ENCODE results near the gene PAX3. TPM values are rescaled to one million over a fixed set of nuclear protein-coding genes. Genes with fewer than 3 reads are reported as not detected.

Gene PAX3
- total RNA-seq, 1 experiment from 2014 or later: not detected

GRCh38 chr2:222261504-222261903 lies 37.3 kb downstream of the PAX3 start:
- H3K4me3 ChIP-seq: no peak overlapping the region
- intact Hi-C loops (cut with micrococcal nuclease; ENCODE audit: unreplicated experiment): no loop called here
- no peaks in the 10 kb centered on the region for H3K4me1 ChIP-seq (replicated peaks; ENCODE audit: insufficient read depth)
- ChIA-PET POLR2A (ENCODE audit: unreplicated experiment) (no interaction called here), CTCF (no interaction called here)
- no peak for DNase-seq
- no peaks in the 10 kb centered on the region for H3K79me2 ChIP-seq (ENCODE audit: low read depth)
- no peaks in the 10 kb centered on the region for H3K36me3 ChIP-seq (ENCODE audit: low read depth)
- H3K9me3 ChIP-seq (ENCODE audit: insufficient read depth, low read depth): no peaks in the 10 kb centered on the region
- H2AFZ ChIP-seq: no peak overlapping the region
- no peaks in the 10 kb centered on the region for H3F3A ChIP-seq (ENCODE audit: insufficient read depth, low read depth)
- H3K27ac ChIP-seq: no peak overlapping the region
- no TSS peak for BruUV-seq (replicated peaks)
- peaks cover 49% of the 10 kb centered on the region; the same call in 1 of the 2 replicates for H3K27me3 ChIP-seq (ENCODE audit: insufficient read depth, low read depth)
- H3K9me2 ChIP-seq (ENCODE audit: insufficient read depth): no peaks in the 10 kb centered on the region
- no peaks in the 10 kb centered on the region for H4K20me1 ChIP-seq (ENCODE audit: insufficient read depth)
- TF ChIP-seq EZH2 (IDR thresholded peaks at IDR 0.05; ENCODE audit: low read depth) (no peak), CTCF (conservative IDR thresholded peaks at IDR 0.05) (no peak)
- no peak overlapping the region for H3K4me2 ChIP-seq

GRCh38 chr2:222257645-222258044 lies 41.2 kb downstream of the PAX3 start:
- no peak overlapping the region for H2AFZ ChIP-seq
- H4K20me1 ChIP-seq (ENCODE audit: insufficient read depth): no peaks in the 10 kb centered on the region
- H3K36me3 ChIP-seq (ENCODE audit: low read depth): no peaks in the 10 kb centered on the region
- no peak for DNase-seq
- intact Hi-C loops (cut with micrococcal nuclease; ENCODE audit: unreplicated experiment): no loop called here
- H3K27ac ChIP-seq: no peak overlapping the region
- H3K79me2 ChIP-seq (ENCODE audit: low read depth): no peaks in the 10 kb centered on the region
- H3K27me3 ChIP-seq (ENCODE audit: insufficient read depth, low read depth): peaks cover 34% of the 10 kb centered on the region
- H3K4me1 ChIP-seq (replicated peaks; ENCODE audit: insufficient read depth): no peaks in the 10 kb centered on the region
- CTCF ChIA-PET: no interaction called here
- H3K9me2 ChIP-seq (ENCODE audit: insufficient read depth): no peaks in the 10 kb centered on the region
- H3K4me2 ChIP-seq: no peak overlapping the region
- no TSS peak for BruUV-seq (replicated peaks)
- POLR2A ChIA-PET (ENCODE audit: unreplicated experiment): no interaction called here
- TF ChIP-seq EZH2 (IDR thresholded peaks at IDR 0.05; ENCODE audit: low read depth) (no peak), CTCF (conservative IDR thresholded peaks at IDR 0.05) (no peak)
- no peaks in the 10 kb centered on the region for H3F3A ChIP-seq (ENCODE audit: insufficient read depth, low read depth)
- no peaks in the 10 kb centered on the region for H3K9me3 ChIP-seq (ENCODE audit: insufficient read depth, low read depth)
- H3K4me3 ChIP-seq: no peak overlapping the region

GRCh38 chr2:222256250-222256649 lies 42.5 kb downstream of the PAX3 start:
- Histone ChIP-seq H3K4me2 (no peak overlapping the region), H3F3A (ENCODE audit: insufficient read depth, low read depth) (no peaks in the 10 kb centered on the region), H3K4me3 (no peak overlapping the region), H3K27ac (no peak overlapping the region), H2AFZ (no peak overlapping the region), H3K9me3 (ENCODE audit: insufficient read depth, low read depth) (no peaks in the 10 kb centered on the region), H3K27me3 (ENCODE audit: insufficient read depth, low read depth) (peaks cover 37% of the 10 kb centered on the region), H3K79me2 (ENCODE audit: low read depth) (no peaks in the 10 kb centered on the region), H3K4me1 (replicated peaks; ENCODE audit: insufficient read depth) (no peaks in the 10 kb centered on the region), H4K20me1 (ENCODE audit: insufficient read depth) (no peaks in the 10 kb centered on the region), H3K9me2 (ENCODE audit: insufficient read depth) (no peaks in the 10 kb centered on the region), H3K36me3 (ENCODE audit: low read depth) (no peaks in the 10 kb centered on the region)
- ChIA-PET POLR2A (ENCODE audit: unreplicated experiment) (no interaction called here), CTCF (no interaction called here)
- no TSS peak for BruUV-seq (replicated peaks)
- DNase-seq: no peak
- TF ChIP-seq CTCF (conservative IDR thresholded peaks at IDR 0.05) (no peak), EZH2 (IDR thresholded peaks at IDR 0.05; ENCODE audit: low read depth) (no peak)
- intact Hi-C loops (cut with micrococcal nuclease; ENCODE audit: unreplicated experiment): no loop called here
